HepG2 (cell line): ENCODE results near the gene ACOX3. TPM values are rescaled to one million over a fixed set of nuclear protein-coding genes. Genes with fewer than 3 reads are reported as not detected.

Experiments used
- CC2D1A ChIP-seq: sonication (generic); formaldehyde crosslinking; IDR thresholded peaks from 2 replicates; pipeline ENCODE4 v1.8.1; 2023; ENCODE audit warnings: mild to moderate bottlenecking, missing genetic modification reagents
- CEBPG ChIP-seq: IDR thresholded peaks from 2 replicates; pipeline ENCODE4 v1.6.1; 2016
- HNF1A ChIP-seq, 2 experiments: sonication (generic) in 1 of 2; formaldehyde crosslinking in 1 of 2; IDR thresholded peaks; 2 replicates each; pipeline versions ENCODE4 v1.4.0 to v1.6.1; 2016 to 2020; ENCODE audit warnings: borderline replicate concordance in 1 of 2, low read depth in 1 of 2, mild to moderate bottlenecking in 1 of 2, missing genetic modification reagents in 1 of 2
- KLF13 ChIP-seq: sonication (generic); formaldehyde crosslinking; IDR thresholded peaks from 2 replicates; pipeline ENCODE4 v1.4.0; 2020; ENCODE audit warnings: mild to moderate bottlenecking, missing genetic modification reagents
- KMT2B ChIP-seq: IDR thresholded peaks from 2 replicates; pipeline ENCODE4 v1.6.1; 2016; ENCODE audit warnings: missing genetic modification reagents, missing compliant biosample characterization
- MLLT10 ChIP-seq: sonication (generic); formaldehyde crosslinking; IDR thresholded peaks from 2 replicates; pipeline ENCODE4 v1.4.0; 2020; ENCODE audit warnings: missing genetic modification reagents
- ZBTB26 ChIP-seq: IDR thresholded peaks from 2 replicates; pipeline ENCODE4 v1.6.1; 2016; ENCODE audit warnings: missing compliant biosample characterization, missing genetic modification reagents, borderline replicate concordance
- ZBTB43 ChIP-seq: sonication (generic); formaldehyde crosslinking; conservative IDR thresholded peaks from 2 replicates; pipeline ENCODE4 v1.4.0; 2020; ENCODE audit warnings: missing genetic modification reagents
- ZNF34 ChIP-seq: sonication (generic); formaldehyde crosslinking; IDR thresholded peaks from 2 replicates; pipeline ENCODE4 v1.4.0; 2020; ENCODE audit warnings: mild to moderate bottlenecking, missing genetic modification reagents, borderline replicate concordance
- polyA plus RNA-seq, 8 experiments: library from polyadenylated mRNA; depleted of rRNA in 3 of 8; stranded (reverse) in 7 of 8; unstranded in 1 of 8; fragments of >200 nt; fragmentation: Illumina TruSeq in 4 of 8; extraction: Trizol in 4 of 8; gene quantifications; 2 replicates each; pipeline versions ENCODE4 v1.2.1 to v1.2.3, GENCODE V29; 2011 to 2016; ENCODE audit warnings: low read depth in 4 of 8, missing spikeins in 1 of 8, mixed read lengths in 1 of 8; ENCODE audit not compliant: insufficient read depth in 1 of 8
- total RNA-seq, 5 experiments: library from RNA; depleted of rRNA; stranded (reverse); fragments of >200 nt; fragmentation: Illumina TruSeq; extraction: Trizol; gene quantifications; 2 replicates each; pipeline ENCODE4 v1.2.3, GENCODE V29; 2016; ENCODE audit warnings: low read depth in 1 of 5
- TF ChIP-seq, protein P1 (sequence below): sonication (generic); formaldehyde crosslinking; IDR thresholded peaks from 2 replicates; pipeline ENCODE4 v1.8.0; 2022; ENCODE audit warnings: missing genetic modification reagents, mild to moderate bottlenecking, moderate library complexity, borderline replicate concordance
- TF ChIP-seq, protein P2 (sequence below): sonication (generic); formaldehyde crosslinking; IDR thresholded peaks from 2 replicates; pipeline ENCODE4 v1.8.0; 2023; ENCODE audit warnings: mild to moderate bottlenecking, missing genetic modification reagents

The ACOX3 gene
- total and polyA plus RNA-seq, 2 of the 13 experiments (the other 11 are each of a cell fraction or from before 2014, with no cell fraction given): 4.2 to 17.8 TPM

- TF ChIP-seq, protein P1, sequence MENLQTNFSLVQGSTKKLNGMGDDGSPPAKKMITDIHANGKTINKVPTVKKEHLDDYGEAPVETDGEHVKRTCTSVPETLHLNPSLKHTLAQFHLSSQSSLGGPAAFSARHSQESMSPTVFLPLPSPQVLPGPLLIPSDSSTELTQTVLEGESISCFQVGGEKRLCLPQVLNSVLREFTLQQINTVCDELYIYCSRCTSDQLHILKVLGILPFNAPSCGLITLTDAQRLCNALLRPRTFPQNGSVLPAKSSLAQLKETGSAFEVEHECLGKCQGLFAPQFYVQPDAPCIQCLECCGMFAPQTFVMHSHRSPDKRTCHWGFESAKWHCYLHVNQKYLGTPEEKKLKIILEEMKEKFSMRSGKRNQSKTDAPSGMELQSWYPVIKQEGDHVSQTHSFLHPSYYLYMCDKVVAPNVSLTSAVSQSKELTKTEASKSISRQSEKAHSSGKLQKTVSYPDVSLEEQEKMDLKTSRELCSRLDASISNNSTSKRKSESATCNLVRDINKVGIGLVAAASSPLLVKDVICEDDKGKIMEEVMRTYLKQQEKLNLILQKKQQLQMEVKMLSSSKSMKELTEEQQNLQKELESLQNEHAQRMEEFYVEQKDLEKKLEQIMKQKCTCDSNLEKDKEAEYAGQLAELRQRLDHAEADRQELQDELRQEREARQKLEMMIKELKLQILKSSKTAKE (CRISPR knock-in tag): no peak
- TF ChIP-seq ZNF34 (CRISPR knock-in tag): peak; percentile 58; the same call in 1 of the 2 replicates
- no peak for TF ChIP-seq CEBPG (CRISPR knock-in tag)
- no peak for TF ChIP-seq ZBTB26
- no peak for TF ChIP-seq HNF1A (IDR thresholded peaks at IDR 0.05; ENCODE audit: low read depth)
- peak; percentile 50; the same call in 1 of the 2 replicates for TF ChIP-seq HNF1A (CRISPR knock-in tag; IDR thresholded peaks at IDR 0.05; ENCODE audit: borderline replicate concordance)
- no peak for TF ChIP-seq KLF13 (CRISPR knock-in tag)
- no peak for TF ChIP-seq MLLT10 (CRISPR knock-in tag)
- no peak for TF ChIP-seq ZBTB43 (CRISPR knock-in tag)
- TF ChIP-seq, protein P2, sequence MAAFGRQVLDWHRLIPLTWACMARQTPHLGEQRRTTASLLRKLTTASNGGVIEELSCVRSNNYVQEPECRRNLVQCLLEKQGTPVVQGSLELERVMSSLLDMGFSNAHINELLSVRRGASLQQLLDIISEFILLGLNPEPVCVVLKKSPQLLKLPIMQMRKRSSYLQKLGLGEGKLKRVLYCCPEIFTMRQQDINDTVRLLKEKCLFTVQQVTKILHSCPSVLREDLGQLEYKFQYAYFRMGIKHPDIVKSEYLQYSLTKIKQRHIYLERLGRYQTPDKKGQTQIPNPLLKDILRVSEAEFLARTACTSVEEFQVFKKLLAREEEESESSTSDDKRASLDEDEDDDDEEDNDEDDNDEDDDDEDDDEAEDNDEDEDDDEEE (CRISPR knock-in tag): no peak
- TF ChIP-seq KMT2B: peak; percentile 96
- TF ChIP-seq CC2D1A: no peak
These were observed at the start of gene ACOX3, which contains the start of gene TRMT44 (continued) for GRCh38 chr4:8440492-8441311.
